HG03460 (cell line): ENCODE data around the gene ADORA3.
A peak's percentile ranks its signal among the peaks of the same experiment; 100 is the strongest.

Experiments used
- ATAC-seq: cut with Tn5 transposase; IDR thresholded peaks from one replicate; pipeline ENCODE4 v1.9.1; 2021; ENCODE audit not compliant: unreplicated experiment

The ADORA3 gene

DNA sequence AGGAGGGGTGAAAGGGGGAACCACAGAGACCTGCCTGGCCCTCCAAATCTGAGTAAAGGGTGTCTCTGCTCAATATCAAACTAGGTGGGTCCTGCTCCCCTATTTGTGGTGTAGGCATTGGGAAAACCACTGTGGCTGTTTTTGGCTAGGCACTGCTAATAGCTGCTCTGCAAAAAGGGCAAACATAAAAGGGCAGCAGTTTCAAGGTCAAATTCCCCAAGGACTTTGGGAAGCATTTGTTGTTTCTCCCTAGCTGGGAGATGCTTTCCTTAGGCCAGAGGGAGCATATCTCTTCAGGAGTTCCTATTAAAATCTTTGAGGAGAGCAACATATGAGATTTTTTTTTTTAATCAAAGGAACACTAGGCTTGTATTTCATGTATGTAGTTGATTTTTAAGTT lies 27.2 kb downstream of the ADORA3 start:
- no peak for ATAC-seq

DNA sequence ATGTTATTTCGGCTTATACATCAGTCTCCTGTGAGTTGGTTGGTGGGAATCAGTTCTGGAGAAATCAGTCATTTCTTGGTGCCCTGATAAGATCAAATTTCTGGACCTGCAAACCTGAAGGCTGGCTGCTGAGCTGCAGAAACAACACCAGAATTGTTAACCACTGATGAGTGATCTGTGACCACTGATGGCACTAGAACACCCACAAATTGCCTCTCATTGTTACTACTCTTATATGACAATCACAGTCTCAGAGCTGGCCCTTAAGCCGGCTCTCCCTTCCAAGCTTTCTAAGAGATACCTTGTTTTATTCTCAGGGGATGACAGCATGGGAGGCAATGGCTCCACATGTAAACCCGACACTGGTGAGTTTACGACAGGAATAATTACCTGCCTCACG lies 27.7 kb downstream of the ADORA3 start:
- ATAC-seq: peak; percentile 39

- no peak for ATAC-seq
Measured at GRCh38 chr1:111474521-111474920, 28.9 kb downstream of the ADORA3 start.

GRCh38 chr1:111474106-111474505 lies 29.3 kb downstream of the ADORA3 start:
- no peak for ATAC-seq

GRCh38 chr1:111471538-111471937 lies 31.9 kb downstream of the ADORA3 start:
- ATAC-seq: no peak

GRCh38 chr1:111471012-111471411 lies 32.4 kb downstream of the ADORA3 start:
- peak; percentile 75 for ATAC-seq

GRCh38 chr1:111470596-111470995 lies 32.8 kb downstream of the ADORA3 start:
- ATAC-seq: no peak

GRCh38 chr1:111469539-111469938 lies 33.9 kb downstream of the ADORA3 start:
- no peak for ATAC-seq

DNA sequence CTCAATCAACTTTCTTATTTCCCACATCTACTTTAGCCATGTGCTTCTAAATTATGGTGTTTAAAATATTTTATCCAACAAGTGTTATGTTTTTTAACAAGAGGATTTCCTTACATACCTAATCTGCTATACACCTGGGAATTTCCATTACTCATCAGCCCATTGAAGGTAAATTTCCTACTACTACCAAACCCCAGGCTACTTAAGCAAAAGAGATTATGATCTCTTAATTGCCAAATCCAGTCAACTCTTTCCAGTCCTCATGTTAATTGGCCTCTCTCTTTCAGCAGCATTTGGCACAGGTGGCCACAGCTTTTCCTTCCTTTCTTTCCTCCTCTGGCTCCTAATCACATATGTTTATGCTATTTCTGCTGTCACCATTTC lies 34.7 kb downstream of the ADORA3 start:
- no peak for ATAC-seq

- ATAC-seq: no peak
Measured at GRCh38 chr1:111467865-111468716, 35.3 kb downstream of the ADORA3 start.

DNA sequence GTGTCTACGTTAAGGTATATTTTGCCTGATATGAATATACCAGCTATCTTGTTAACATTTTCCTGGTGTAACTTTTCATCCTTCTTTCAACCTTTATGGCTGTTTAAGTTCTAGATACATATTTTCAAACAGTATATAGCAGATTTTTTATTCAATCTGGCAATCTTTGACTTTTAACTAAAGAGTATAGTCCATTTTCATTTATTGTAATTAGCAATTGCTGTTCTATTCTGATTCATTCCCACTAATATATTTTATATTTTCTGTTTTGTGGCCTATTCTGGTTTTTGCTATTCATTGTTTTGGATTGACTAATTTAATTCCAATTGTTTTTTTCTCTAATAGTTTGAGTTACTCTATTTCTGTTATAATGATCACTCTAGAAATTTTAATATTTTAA lies 37.0 kb downstream of the ADORA3 start:
- ATAC-seq: no peak

DNA sequence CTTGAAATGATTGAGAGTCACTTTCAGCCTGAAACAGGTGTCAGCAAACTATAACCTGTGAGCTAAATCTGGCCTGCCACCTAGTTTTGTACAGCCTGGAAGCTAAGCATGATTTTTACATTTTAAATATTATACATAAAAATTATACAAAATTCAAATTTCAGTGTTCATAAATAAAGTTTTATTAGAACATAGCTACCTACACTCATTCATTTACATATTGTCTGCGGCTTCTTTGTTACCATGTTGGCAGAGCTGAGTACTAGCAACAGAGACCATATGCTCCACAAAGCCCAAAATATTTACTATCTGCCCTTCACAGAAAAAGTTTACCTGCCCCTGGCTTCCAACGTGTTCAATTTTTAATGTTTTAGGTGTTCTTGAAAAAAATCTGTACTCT lies 37.7 kb downstream of the ADORA3 start:
- no peak for ATAC-seq

DNA sequence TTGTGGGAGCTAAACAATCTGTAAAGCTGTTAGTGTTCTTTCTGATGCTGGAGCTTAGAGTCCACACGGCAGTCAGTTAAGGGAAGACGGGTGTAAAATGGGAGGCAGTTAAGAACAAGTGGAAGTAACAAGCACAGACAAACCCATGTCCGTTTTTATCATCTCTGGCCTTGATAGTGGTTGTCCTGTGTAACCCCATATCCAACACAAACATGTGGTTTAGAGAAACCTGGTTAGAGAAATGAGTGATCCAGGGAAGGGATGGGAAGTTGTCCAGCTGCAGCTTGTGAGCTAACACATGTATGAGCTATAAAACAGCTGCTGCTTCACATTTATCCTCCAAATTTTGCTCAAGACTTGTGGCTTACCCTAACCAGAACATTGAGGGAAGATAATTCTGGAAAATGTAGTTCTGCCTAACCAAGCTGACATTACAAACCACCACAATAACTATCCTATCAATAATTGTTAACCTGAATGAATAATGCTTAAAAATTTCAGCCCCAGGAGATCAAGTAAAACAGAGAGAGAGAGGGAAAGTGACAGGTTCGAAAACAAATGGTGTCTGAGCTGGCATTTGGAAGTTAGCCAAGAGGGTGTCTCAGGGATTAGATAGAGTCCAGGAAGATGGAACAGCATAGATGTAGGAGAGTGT lies 40.3 kb downstream of the ADORA3 start:
- no peak for ATAC-seq

DNA sequence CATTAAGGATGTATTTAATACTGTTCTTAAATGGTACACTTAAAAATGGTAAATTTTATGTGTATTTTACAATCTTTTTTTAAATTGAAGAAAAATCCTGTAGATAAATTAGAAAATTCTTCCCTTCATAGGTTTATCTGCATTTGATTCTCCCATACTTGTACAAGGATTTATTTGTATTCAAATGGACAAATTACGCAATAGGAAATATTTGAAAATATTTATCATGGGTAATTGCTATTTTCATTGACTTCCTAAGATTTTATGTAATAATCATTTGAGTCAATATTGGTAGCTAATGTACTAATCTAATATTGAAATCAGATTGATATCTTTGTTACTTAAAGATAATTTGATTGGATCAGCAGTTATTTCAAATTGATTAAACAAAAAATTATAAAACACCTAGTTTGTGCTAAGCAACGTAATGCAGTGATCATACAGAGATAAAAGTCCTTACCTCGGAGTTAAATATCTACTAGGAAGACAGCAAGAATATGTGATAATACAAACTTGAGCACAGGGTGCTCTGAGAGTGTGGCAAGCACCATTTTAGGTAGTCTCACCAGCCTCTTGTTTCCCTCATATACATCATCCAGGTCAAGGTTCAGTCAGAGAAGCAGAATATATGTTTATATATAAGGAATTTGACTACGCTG lies 40.9 kb downstream of the ADORA3 start:
- ATAC-seq: no peak

GRCh38 chr1:111461765-111462164 lies 41.7 kb downstream of the ADORA3 start:
- no peak for ATAC-seq

- no peak for ATAC-seq
Measured at GRCh38 chr1:111455642-111456031, 47.8 kb downstream of the ADORA3 start.

DNA sequence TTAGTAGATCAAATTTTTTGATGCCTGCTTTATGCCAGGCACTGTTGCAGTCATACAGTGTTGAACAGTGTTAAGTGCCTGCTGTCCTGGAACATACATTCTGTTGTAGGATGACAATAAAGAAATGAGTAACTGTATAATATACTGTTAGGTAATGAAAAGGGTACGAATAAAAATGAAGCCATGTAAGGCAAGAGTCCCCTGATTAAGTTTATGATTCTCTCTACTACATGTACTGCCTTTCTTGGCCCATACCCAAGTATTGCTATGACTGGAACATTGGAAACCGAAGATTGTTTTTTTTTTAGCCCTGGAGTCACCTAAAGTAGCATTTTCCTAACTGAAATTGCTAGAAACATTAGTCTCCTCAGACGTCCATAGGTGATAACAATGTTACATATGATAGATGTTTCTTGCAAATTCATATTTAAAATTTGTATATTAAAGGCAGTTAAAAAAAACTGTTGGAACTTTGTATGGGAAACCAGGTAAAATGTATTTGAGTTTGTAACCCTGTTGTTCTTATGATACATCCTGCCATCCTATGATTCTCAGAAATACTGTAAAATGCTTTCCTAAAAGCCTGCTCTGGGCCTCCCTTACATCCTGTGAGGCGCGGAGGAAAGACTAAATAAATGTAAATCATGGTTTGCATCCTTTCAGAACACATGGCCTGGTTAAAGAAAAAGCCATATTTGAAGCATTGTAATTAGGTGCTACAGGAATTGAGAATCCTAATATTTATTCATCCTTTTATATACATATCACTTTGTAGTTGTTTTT lies 48.4 kb downstream of the ADORA3 start:
- ATAC-seq: no peak

DNA sequence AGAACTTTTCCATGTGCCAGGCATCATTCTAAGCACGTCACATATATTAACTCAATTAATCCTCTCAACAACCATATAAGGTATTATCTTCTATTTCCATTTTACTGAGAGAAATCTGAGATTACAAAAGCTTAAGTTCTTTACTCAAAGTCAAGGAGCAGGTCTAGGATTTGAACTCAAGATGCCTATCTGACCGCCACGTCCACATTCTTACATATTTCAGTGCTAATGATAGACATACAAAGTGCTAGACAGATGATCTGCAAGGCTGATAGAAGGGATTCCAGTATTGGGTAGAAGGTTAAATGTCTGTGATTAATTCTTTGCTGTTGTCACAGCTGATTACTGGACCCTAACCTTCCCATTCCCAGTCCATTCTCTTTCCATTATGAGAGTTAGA lies 49.7 kb downstream of the ADORA3 start:
- no peak for ATAC-seq

DNA sequence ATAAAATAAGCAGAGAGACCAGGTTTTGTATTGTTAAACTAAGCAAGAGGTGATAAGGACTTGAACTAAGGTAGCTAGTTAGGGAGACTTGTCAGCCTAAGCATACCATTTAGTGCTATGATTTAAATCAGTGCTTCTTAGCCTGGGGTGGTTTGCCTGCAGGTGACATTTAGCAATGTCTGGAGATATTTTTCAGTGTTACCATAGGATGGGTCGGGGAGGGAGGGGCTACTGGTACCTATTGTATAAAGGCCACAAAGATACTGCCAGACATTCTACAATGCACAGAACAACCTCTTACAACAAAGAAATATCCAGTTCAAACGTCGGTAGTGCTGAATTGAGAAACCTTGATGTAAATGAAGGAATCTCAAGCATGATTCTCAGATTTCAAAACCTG lies 50.9 kb downstream of the ADORA3 start:
- no peak for ATAC-seq

GRCh38 chr1:111450185-111450584 lies 53.2 kb downstream of the ADORA3 start:
- no peak for ATAC-seq

GRCh38 chr1:111449703-111450017 lies 53.8 kb downstream of the ADORA3 start:
- ATAC-seq: no peak
